Neural cell (in vitro differentiated cells): ENCODE measurements around the gene PTPRN2. TPM values are rescaled to one million over a fixed set of nuclear protein-coding genes. Genes with fewer than 3 reads are reported as not detected.

ENCODE experiments used
- H2AFZ ChIP-seq: fragments of 200-600, 300-800 bp; sonication (generic), shearing (Covaris generic); 2 replicates; pipeline ENCODE4 v1.6.0; 2014; ENCODE audit warnings: low read depth, mild to moderate bottlenecking, antibody characterized with exemption, low read length, moderate library complexity
- H3F3A ChIP-seq: fragments of 200-600 bp; shearing (Covaris generic); 2 replicates; pipeline ENCODE4 v1.6.1; 2016; ENCODE audit warnings: mild to moderate bottlenecking, moderate library complexity, mixed read lengths, antibody characterized with exemption, low read length; ENCODE audit not compliant: insufficient read depth, poor library complexity, severe bottlenecking
- H3K27ac ChIP-seq: fragments of 200-600, 300-800 bp; sonication (generic), shearing (Covaris generic); 2 replicates; pipeline ENCODE4 v1.5.1; 2014; ENCODE audit warnings: mild to moderate bottlenecking, low read length, moderate library complexity
- H3K27me3 ChIP-seq: fragments of 300-800, 200-600 bp; sonication (generic), shearing (Covaris generic); 2 replicates; pipeline ENCODE4 v1.6.0; 2014; ENCODE audit warnings: mild to moderate bottlenecking, low read depth, low read length, moderate library complexity; ENCODE audit not compliant: insufficient read depth
- H3K36me3 ChIP-seq: fragments of 300-800, 200-600 bp; sonication (generic), shearing (Covaris generic); 2 replicates; pipeline ENCODE4 v1.5.1; 2014; ENCODE audit warnings: mild to moderate bottlenecking, antibody characterized with exemption, low read length, moderate library complexity; ENCODE audit not compliant: insufficient read depth
- H3K4me2 ChIP-seq: fragments of 300-800, 200-600 bp; sonication (generic), shearing (Covaris generic); 2 replicates; pipeline ENCODE4 v1.6.0; 2014; ENCODE audit warnings: mild to moderate bottlenecking, low read length
- H3K4me3 ChIP-seq: fragments of 300-800, 200-600 bp; sonication (generic), shearing (Covaris generic); 2 replicates; pipeline ENCODE4 v1.5.1; 2014; ENCODE audit warnings: mild to moderate bottlenecking, low read length, moderate library complexity
- H3K79me2 ChIP-seq: fragments of 200-600 bp; shearing (Covaris generic); replicated peaks from 2 replicates; pipeline ENCODE4 v1.6.0; 2014; ENCODE audit warnings: mild to moderate bottlenecking, low read length, moderate library complexity; ENCODE audit not compliant: insufficient read depth
- H3K9ac ChIP-seq: fragments of 300-800, 200-600 bp; sonication (generic), shearing (Covaris generic); 2 replicates; pipeline ENCODE4 v1.6.1; 2016; ENCODE audit warnings: mild to moderate bottlenecking, low read length, mixed read lengths
- H3K9me2 ChIP-seq: fragments of 200-600 bp; shearing (Covaris generic); 2 replicates; pipeline ENCODE4 v1.6.1; 2016; ENCODE audit warnings: mild to moderate bottlenecking, low read length, mixed read lengths; ENCODE audit not compliant: insufficient read depth
- H3K9me3 ChIP-seq: fragments of 200-600, 300-800 bp; sonication (generic), shearing (Covaris generic); 2 replicates; pipeline ENCODE4 v1.6.1; 2016; ENCODE audit warnings: mild to moderate bottlenecking, mixed run types, low read length, moderate library complexity, mixed read lengths
- H4K20me1 ChIP-seq: fragments of 200-600 bp; shearing (Covaris generic); 2 replicates; pipeline ENCODE4 v1.6.1; 2016; ENCODE audit warnings: mild to moderate bottlenecking, mixed run types; ENCODE audit not compliant: insufficient read depth
- CTCF ChIP-seq: fragments of 450-650 bp; IDR thresholded peaks from 2 replicates; pipeline ENCODE4 v1.5.1; 2014; ENCODE audit warnings: antibody characterized with exemption, mild to moderate bottlenecking, moderate library complexity; ENCODE audit not compliant: poor library complexity, severe bottlenecking
- EP300 ChIP-seq: fragments of 450-650 bp; conservative IDR thresholded peaks from 2 replicates; pipeline ENCODE4 v1.6.1; 2014; ENCODE audit warnings: antibody characterized with exemption, mild to moderate bottlenecking, moderate library complexity; ENCODE audit not compliant: poor library complexity, severe bottlenecking
- EZH2 ChIP-seq: fragments of 200-600, 300-800 bp; shearing (Covaris generic), sonication (generic); IDR thresholded peaks from 2 replicates; pipeline ENCODE4 v1.6.1; 2014; ENCODE audit warnings: antibody characterized with exemption, low read length, borderline replicate concordance, mild to moderate bottlenecking; ENCODE audit not compliant: insufficient read depth, poor library complexity, severe bottlenecking
- MXI1 ChIP-seq: fragments of 450-650 bp; conservative IDR thresholded peaks from 2 replicates; pipeline ENCODE4 v1.6.1; 2014; ENCODE audit warnings: antibody characterized with exemption, mild to moderate bottlenecking; ENCODE audit not compliant: poor library complexity, severe bottlenecking
- POLR2AphosphoS5 ChIP-seq: IDR thresholded peaks from 2 replicates; pipeline ENCODE4 v1.6.1; 2012
- RAD21 ChIP-seq: fragments of 450-650 bp; conservative IDR thresholded peaks from 2 replicates; pipeline ENCODE4 v1.6.1; 2014; ENCODE audit warnings: antibody characterized with exemption, mild to moderate bottlenecking, moderate library complexity
- SMC3 ChIP-seq: fragments of 450-650 bp; conservative IDR thresholded peaks from 2 replicates; pipeline ENCODE4 v1.6.1; 2014; ENCODE audit warnings: antibody characterized with exemption, mild to moderate bottlenecking, moderate library complexity; ENCODE audit not compliant: poor library complexity
- TAF1 ChIP-seq: IDR thresholded peaks from 2 replicates; pipeline ENCODE4 v1.6.1; 2012; ENCODE audit warnings: low read depth
- polyA plus RNA-seq: library from polyadenylated mRNA; depleted of rRNA; stranded (reverse); fragments of >200 nt; gene quantifications from 2 replicates; pipeline ENCODE4 v1.2.3, GENCODE V29; 2014
- TF ChIP-seq, protein P1 (sequence below): IDR thresholded peaks from 2 replicates; pipeline ENCODE4 v1.6.1; 2012; ENCODE audit warnings: borderline replicate concordance

PTPRN2 gene
- polyA plus RNA-seq, 1 donor from 2014 or later = 31.0 TPM

- no peak for TF ChIP-seq TAF1
- no peak for TF ChIP-seq EZH2
- TF ChIP-seq MXI1 = no peak
- TF ChIP-seq, protein P1, sequence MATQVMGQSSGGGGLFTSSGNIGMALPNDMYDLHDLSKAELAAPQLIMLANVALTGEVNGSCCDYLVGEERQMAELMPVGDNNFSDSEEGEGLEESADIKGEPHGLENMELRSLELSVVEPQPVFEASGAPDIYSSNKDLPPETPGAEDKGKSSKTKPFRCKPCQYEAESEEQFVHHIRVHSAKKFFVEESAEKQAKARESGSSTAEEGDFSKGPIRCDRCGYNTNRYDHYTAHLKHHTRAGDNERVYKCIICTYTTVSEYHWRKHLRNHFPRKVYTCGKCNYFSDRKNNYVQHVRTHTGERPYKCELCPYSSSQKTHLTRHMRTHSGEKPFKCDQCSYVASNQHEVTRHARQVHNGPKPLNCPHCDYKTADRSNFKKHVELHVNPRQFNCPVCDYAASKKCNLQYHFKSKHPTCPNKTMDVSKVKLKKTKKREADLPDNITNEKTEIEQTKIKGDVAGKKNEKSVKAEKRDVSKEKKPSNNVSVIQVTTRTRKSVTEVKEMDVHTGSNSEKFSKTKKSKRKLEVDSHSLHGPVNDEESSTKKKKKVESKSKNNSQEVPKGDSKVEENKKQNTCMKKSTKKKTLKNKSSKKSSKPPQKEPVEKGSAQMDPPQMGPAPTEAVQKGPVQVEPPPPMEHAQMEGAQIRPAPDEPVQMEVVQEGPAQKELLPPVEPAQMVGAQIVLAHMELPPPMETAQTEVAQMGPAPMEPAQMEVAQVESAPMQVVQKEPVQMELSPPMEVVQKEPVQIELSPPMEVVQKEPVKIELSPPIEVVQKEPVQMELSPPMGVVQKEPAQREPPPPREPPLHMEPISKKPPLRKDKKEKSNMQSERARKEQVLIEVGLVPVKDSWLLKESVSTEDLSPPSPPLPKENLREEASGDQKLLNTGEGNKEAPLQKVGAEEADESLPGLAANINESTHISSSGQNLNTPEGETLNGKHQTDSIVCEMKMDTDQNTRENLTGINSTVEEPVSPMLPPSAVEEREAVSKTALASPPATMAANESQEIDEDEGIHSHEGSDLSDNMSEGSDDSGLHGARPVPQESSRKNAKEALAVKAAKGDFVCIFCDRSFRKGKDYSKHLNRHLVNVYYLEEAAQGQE = no peak
- no peak for TF ChIP-seq RAD21
- no peak for TF ChIP-seq SMC3
- no peak for TF ChIP-seq CTCF
- TF ChIP-seq POLR2AphosphoS5 = no peak
- no peak for TF ChIP-seq EP300
- H3K79me2 ChIP-seq = no peaks in the 10 kb centered on the region
- no peaks in the 10 kb centered on the region for H3K9me2 ChIP-seq
- H3K4me3 ChIP-seq = no peak overlapping the region
- no peak overlapping the region for H3K27ac ChIP-seq
- H3F3A ChIP-seq = no peaks in the 10 kb centered on the region
- no peak overlapping the region for H3K9ac ChIP-seq
- H3K36me3 ChIP-seq = no peaks in the 10 kb centered on the region
- H2AFZ ChIP-seq = no peak overlapping the region
- H4K20me1 ChIP-seq = no peaks in the 10 kb centered on the region
- no peaks in the 10 kb centered on the region for H3K27me3 ChIP-seq
- no peaks in the 10 kb centered on the region for H3K9me3 ChIP-seq
- no peak overlapping the region for H3K4me2 ChIP-seq
These were observed 595.0 kb downstream of the PTPRN2 start for GRCh38 chr7:157992511-157993160.

- Histone ChIP-seq H3K9me2 (no peaks in the 10 kb centered on the region), H3K9me3 (no peaks in the 10 kb centered on the region), H3K4me2 (no peak overlapping the region), H3K4me3 (no peak overlapping the region), H3F3A (no peaks in the 10 kb centered on the region), H4K20me1 (no peaks in the 10 kb centered on the region), H3K79me2 (no peaks in the 10 kb centered on the region), H3K36me3 (no peaks in the 10 kb centered on the region), H3K27me3 (no peaks in the 10 kb centered on the region), H2AFZ (no peak overlapping the region), H3K9ac (no peak overlapping the region), H3K27ac (no peak overlapping the region)
- no peak for TF ChIP-seq TAF1
- no peak for TF ChIP-seq EZH2
- TF ChIP-seq EP300 = no peak
These were observed 595.9 kb downstream of the PTPRN2 start for GRCh38 chr7:157991761-157992160.
